Ishikawa (cell line): ENCODE measurements around the gene USP17L22.
"Not testable (repeated sequence)": the region's sequence is repeated elsewhere in the genome, so short reads cannot be mapped to it uniquely, and the experiment has no call there.

Source experiments
- CEBPB ChIP-seq: IDR thresholded peaks from 2 replicates; pipeline ENCODE4 v1.6.1; 2012
- CREB1 ChIP-seq: IDR thresholded peaks from 2 replicates; pipeline ENCODE4 v1.6.1; 2012; ENCODE audit warnings: low read depth
- EGR1 ChIP-seq: IDR thresholded peaks from 2 replicates; pipeline ENCODE4 v1.6.1; 2012
- EP300 ChIP-seq: IDR thresholded peaks from 2 replicates; pipeline ENCODE4 v1.6.1; 2012; ENCODE audit warnings: borderline replicate concordance
- FOXM1 ChIP-seq: IDR thresholded peaks from 2 replicates; pipeline ENCODE4 v1.6.1; 2012; ENCODE audit warnings: low read depth, borderline replicate concordance
- NFIC ChIP-seq: IDR thresholded peaks from 2 replicates; pipeline ENCODE4 v1.6.1; 2012
- RAD21 ChIP-seq: IDR thresholded peaks from 2 replicates; pipeline ENCODE4 v1.6.1; 2012; ENCODE audit warnings: low read depth
- TAF1 ChIP-seq: IDR thresholded peaks from 2 replicates; pipeline ENCODE4 v1.6.1; 2012; ENCODE audit warnings: low read depth, mild to moderate bottlenecking
- TCF12 ChIP-seq: IDR thresholded peaks from 2 replicates; pipeline ENCODE4 v1.6.1; 2012; ENCODE audit warnings: low read depth
- USF1 ChIP-seq: IDR thresholded peaks from 2 replicates; pipeline ENCODE4 v1.6.1; 2012
- YY1 ChIP-seq: IDR thresholded peaks from 2 replicates; pipeline ENCODE4 v1.6.1; 2012; ENCODE audit warnings: low read depth
- ZBTB7A ChIP-seq: IDR thresholded peaks from 2 replicates; pipeline ENCODE4 v1.6.1; 2012; ENCODE audit warnings: low read depth

Gene USP17L22

GRCh38 chr4:9267319-9267718 lies at the start of gene USP17L22:
USP17L22 (plus strand) TSS chr4:9267619; CDS start chr4:9267619, 0 bp downstream.
- TF ChIP-seq RAD21, CEBPB, YY1: not testable (repeated sequence)

GRCh38 chr4:9219852-9220251 lies 47.6 kb upstream of the USP17L22 start, which contains the start of gene USP17L12:
USP17L12 (plus strand) TSS chr4:9220152; CDS start chr4:9220152, 0 bp downstream.
- TF ChIP-seq USF1, ZBTB7A, EGR1: not testable (repeated sequence)

DNA sequence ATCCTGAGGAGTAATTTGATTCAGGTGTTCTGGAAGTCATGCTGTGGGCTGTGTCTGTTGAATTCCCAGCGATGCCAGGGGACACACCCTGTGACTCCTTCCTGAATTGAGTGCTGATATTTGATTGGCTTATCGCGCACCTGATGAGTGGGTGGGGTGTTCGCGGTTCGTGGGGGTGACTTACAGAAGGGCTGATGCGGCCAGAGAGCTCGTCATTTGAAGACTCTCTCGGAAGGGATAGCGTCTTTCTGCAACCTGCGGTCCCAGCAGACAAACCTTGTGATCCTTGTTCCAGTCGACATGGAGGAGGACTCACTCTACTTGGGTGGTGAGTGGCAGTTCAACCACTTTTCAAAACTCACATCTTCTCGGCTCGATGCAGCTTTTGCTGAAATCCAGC lies 42.8 kb upstream of the USP17L22 start, which contains the start of gene USP17L13:
Gene USP17L13, plus strand, starts transcription at position 301 of the 400 bp plus-strand sequence. Its CDS starts 0 bp downstream, at position 301.
- not testable (repeated sequence) for TF ChIP-seq TAF1, NFIC, EP300

DNA sequence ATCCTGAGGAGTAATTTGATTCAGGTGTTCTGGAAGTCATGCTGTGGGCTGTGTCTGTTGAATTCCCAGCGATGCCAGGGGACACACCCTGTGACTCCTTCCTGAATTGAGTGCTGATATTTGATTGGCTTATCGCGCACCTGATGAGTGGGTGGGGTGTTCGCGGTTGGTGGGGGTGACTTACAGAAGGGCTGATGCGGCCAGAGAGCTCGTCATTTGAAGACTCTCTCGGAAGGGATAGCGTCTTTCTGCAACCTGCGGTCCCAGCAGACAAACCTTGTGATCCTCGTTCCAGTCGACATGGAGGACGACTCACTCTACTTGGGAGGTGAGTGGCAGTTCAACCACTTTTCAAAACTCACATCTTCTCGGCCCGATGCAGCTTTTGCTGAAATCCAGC lies 33.3 kb upstream of the USP17L22 start, which contains the start of gene USP17L15:
Gene USP17L15, plus strand, starts transcription at position 301 of the 400 bp plus-strand sequence. Its CDS starts 0 bp downstream, at position 301.
- not testable (repeated sequence) for TF ChIP-seq CEBPB, YY1, FOXM1

DNA sequence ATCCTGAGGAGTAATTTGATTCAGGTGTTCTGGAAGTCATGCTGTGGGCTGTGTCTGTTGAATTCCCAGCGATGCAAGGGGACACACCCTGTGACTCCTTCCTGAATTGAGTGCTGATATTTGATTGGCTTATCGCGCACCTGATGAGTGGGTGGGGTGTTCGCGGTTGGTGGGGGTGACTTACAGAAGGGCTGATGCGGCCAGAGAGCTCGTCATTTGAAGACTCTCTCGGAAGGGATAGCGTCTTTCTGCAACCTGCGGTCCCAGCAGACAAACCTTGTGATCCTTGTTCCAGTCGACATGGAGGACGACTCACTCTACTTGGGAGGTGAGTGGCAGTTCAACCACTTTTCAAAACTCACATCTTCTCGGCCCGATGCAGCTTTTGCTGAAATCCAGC lies 23.8 kb upstream of the USP17L22 start, which contains the start of gene USP17L17:
Gene USP17L17, plus strand, starts transcription at position 301 of the 400 bp plus-strand sequence. Its CDS starts 0 bp downstream, at position 301.
- not testable (repeated sequence) for TF ChIP-seq TCF12, RAD21, CEBPB

DNA sequence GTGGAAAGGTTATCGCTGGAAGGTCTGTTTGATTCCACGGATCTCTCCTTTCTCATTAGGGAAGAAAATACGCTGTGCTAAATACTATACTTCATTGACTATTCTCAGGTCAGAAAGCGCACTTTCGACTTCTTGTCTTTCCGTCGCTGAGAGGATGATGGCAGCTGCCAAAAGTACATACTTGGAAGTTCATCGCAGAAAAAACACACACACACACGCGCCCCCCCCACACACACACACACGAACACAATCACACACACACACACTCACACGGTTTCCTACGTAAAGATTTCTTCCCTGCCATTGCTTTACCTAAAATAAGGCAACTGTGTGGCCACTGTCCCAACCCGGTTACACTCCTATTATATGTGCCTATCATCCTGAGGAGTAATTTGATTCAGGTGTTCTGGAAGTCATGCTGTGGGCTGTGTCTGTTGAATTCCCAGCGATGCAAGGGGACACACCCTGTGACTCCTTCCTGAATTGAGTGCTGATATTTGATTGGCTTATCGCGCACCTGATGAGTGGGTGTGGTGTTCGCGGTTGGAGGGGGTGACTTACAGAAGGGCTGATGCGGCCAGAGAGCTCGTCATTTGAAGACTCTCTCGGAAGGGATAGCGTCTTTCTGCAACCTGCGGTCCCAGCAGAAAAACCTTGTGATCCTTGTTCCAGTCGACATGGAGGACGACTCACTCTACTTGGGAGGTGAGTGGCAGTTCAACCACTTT lies 19.3 kb upstream of the USP17L22 start, which contains the start of gene USP17L18:
Gene USP17L18, plus strand, starts transcription at position 678 of the 728 bp plus-strand sequence. Its CDS starts 0 bp downstream, at position 678.
- TF ChIP-seq FOXM1, CREB1, EGR1: not testable (repeated sequence)

- TF ChIP-seq TAF1, USF1, EP300: not testable (repeated sequence)
Observed at GRCh38 chr4:9253078-9253477, 14.3 kb upstream of the USP17L22 start, which contains the start of gene USP17L19. USP17L19 (plus strand) TSS chr4:9253378; CDS start chr4:9253378, 0 bp downstream.

GRCh38 chr4:9257824-9258223 lies 9.6 kb upstream of the USP17L22 start, which contains the start of gene USP17L20:
USP17L20 (plus strand) TSS chr4:9258124; CDS start chr4:9258124, 0 bp downstream.
- not testable (repeated sequence) for TF ChIP-seq TAF1, CEBPB, NFIC

DNA sequence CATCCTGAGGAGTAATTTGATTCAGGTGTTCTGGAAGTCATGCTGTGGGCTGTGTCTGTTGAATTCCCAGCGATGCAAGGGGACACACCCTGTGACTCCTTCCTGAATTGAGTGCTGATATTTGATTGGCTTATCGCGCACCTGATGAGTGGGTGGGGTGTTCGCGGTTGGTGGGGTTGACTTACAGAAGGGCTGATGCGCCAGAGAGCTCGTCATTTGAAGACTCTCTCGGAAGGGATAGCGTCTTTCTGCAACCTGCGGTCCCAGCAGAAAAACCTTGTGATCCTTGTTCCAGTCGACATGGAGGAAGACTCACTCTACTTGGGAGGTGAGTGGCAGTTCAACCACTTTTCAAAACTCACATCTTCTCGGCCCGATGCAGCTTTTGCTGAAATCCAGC lies 4.8 kb upstream of the USP17L22 start, which contains the start of gene USP17L21:
Gene USP17L21, plus strand, starts transcription at position 301 of the 400 bp plus-strand sequence. Its CDS starts 0 bp downstream, at position 301.
- TF ChIP-seq EGR1, TAF1, ZBTB7A: not testable (repeated sequence)
